H9 (cell line): Measurements from ENCODE around the gene ZP1. TPM values are rescaled to one million over a fixed set of nuclear protein-coding genes. Genes with fewer than 3 reads are reported as not detected.

ENCODE experiments used
- DNase-seq: peaks from one replicate; pipeline ENCODE4 v3.0.0-alpha.2; 2017
- H2AFZ ChIP-seq: one replicate; pipeline ENCODE4 v1.6.1; 2013; ENCODE audit warnings: mild to moderate bottlenecking, low read length, control low read depth, moderate library complexity
- H2AK5ac ChIP-seq: 2 replicates; pipeline ENCODE4 v1.6.1; 2013; ENCODE audit warnings: low read length, control low read depth, mixed read lengths; ENCODE audit not compliant: insufficient read length
- H2BK120ac ChIP-seq: one replicate; pipeline ENCODE4 v1.6.1; 2013; ENCODE audit warnings: low read depth, mild to moderate bottlenecking, low read length, control low read depth, inconsistent platforms; ENCODE audit not compliant: poor library complexity, severe bottlenecking
- H2BK12ac ChIP-seq: 2 replicates; pipeline ENCODE4 v1.6.1; 2013; ENCODE audit warnings: low read length, control low read depth, mixed read lengths, low read depth; ENCODE audit not compliant: insufficient read length
- H2BK15ac ChIP-seq: 2 replicates; pipeline ENCODE4 v1.6.1; 2013; ENCODE audit warnings: low read depth, low read length, control low read depth
- H2BK20ac ChIP-seq: one replicate; pipeline ENCODE4 v1.6.1; 2013; ENCODE audit warnings: low read depth, mild to moderate bottlenecking, low read length, control low read depth, inconsistent platforms; ENCODE audit not compliant: poor library complexity, severe bottlenecking
- H2BK5ac ChIP-seq: 2 replicates; pipeline ENCODE4 v1.6.1; 2013; ENCODE audit warnings: low read length, control low read depth, mixed read lengths; ENCODE audit not compliant: insufficient read length
- H3K14ac ChIP-seq: 2 replicates; pipeline ENCODE4 v1.6.1; 2013; ENCODE audit warnings: low read length, control low read depth; ENCODE audit not compliant: insufficient read depth
- H3K18ac ChIP-seq: 2 replicates; pipeline ENCODE4 v1.6.1; 2013; ENCODE audit warnings: low read depth, mild to moderate bottlenecking, mixed read lengths, low read length, control low read depth; ENCODE audit not compliant: insufficient read length
- H3K23ac ChIP-seq: 2 replicates; pipeline ENCODE4 v1.6.1; 2013; ENCODE audit warnings: low read length, control low read depth, mixed read lengths, low read depth; ENCODE audit not compliant: insufficient read length
- H3K23me2 ChIP-seq: 2 replicates; pipeline ENCODE4 v1.6.1; 2013; ENCODE audit warnings: low read depth, mild to moderate bottlenecking, mixed read lengths, low read length, control low read depth; ENCODE audit not compliant: insufficient read length, poor library complexity, severe bottlenecking
- H3K27ac ChIP-seq: 2 replicates; pipeline ENCODE4 v1.5.1; 2013; ENCODE audit warnings: low read length, control low read depth, mixed read lengths, low read depth; ENCODE audit not compliant: insufficient read length
- H3K27me3 ChIP-seq: 2 replicates; pipeline ENCODE4 v1.6.1; 2013; ENCODE audit warnings: low read length, control low read depth, inconsistent platforms; ENCODE audit not compliant: insufficient read depth
- H3K4ac ChIP-seq: 2 replicates; pipeline ENCODE4 v1.6.1; 2013; ENCODE audit warnings: low read depth, mild to moderate bottlenecking, control low read depth, inconsistent platforms, low read length, moderate library complexity
- H3K4me1 ChIP-seq: 2 replicates; pipeline ENCODE4 v1.6.1; 2013; ENCODE audit warnings: low read length, control low read depth, inconsistent platforms; ENCODE audit not compliant: insufficient read depth
- H3K4me2 ChIP-seq: 2 replicates; pipeline ENCODE4 v1.6.1; 2013; ENCODE audit warnings: low read length, control low read depth, mixed read lengths; ENCODE audit not compliant: insufficient read length, insufficient read depth
- H3K56ac ChIP-seq: 2 replicates; pipeline ENCODE4 v1.6.1; 2013; ENCODE audit warnings: low read depth, mild to moderate bottlenecking, mixed read lengths, low read length, control low read depth; ENCODE audit not compliant: insufficient read length
- H3K79me1 ChIP-seq: 2 replicates; pipeline ENCODE4 v1.6.1; 2013; ENCODE audit warnings: low read depth, mild to moderate bottlenecking, moderate library complexity, low read length, control low read depth, inconsistent platforms; ENCODE audit not compliant: insufficient read depth, poor library complexity, severe bottlenecking
- H3K79me2 ChIP-seq: 2 replicates; pipeline ENCODE4 v1.6.1; 2013; ENCODE audit warnings: low read length, control low read depth, inconsistent platforms; ENCODE audit not compliant: insufficient read depth
- H3K9ac ChIP-seq: 2 replicates; pipeline ENCODE4 v1.6.1; 2013; ENCODE audit warnings: low read length, control low read depth, mixed read lengths; ENCODE audit not compliant: insufficient read length; ENCODE audit errors: extremely low read depth
- H3K9me3 ChIP-seq: one replicate; pipeline ENCODE4 v1.6.1; 2013; ENCODE audit warnings: low read depth, low read length, inconsistent platforms; ENCODE audit not compliant: control insufficient read depth
- H3T11ph ChIP-seq: one replicate; pipeline ENCODE4 v1.6.1; 2013; ENCODE audit warnings: mild to moderate bottlenecking, low read length, control low read depth, inconsistent platforms
- H4K20me1 ChIP-seq: one replicate; pipeline ENCODE4 v1.6.1; 2013; ENCODE audit not compliant: control insufficient read depth, insufficient read length, insufficient read depth
- H4K5ac ChIP-seq: 2 replicates; pipeline ENCODE4 v1.6.1; 2013; ENCODE audit warnings: low read depth, mild to moderate bottlenecking, mixed read lengths, low read length, control low read depth; ENCODE audit not compliant: insufficient read length
- H4K8ac ChIP-seq: replicated peaks from 2 replicates; pipeline ENCODE4 v1.6.1; 2013; ENCODE audit warnings: low read length, control low read depth, mixed read lengths, low read depth; ENCODE audit not compliant: insufficient read length
- H4K91ac ChIP-seq: 2 replicates; pipeline ENCODE4 v1.6.1; 2013; ENCODE audit warnings: low read depth, mild to moderate bottlenecking, moderate library complexity, mixed read lengths, low read length, control low read depth; ENCODE audit not compliant: insufficient read length
- H3K27ac Mint-ChIP-seq, 3 experiments: 2 replicates in 2 of 3; 3 replicates in 1 of 3; pipeline ENCODE4 v1.8.0; 2020 to 2021; ENCODE audit warnings: mixed read lengths in 3 of 3, mild to moderate bottlenecking in 1 of 3, moderate library complexity in 1 of 3
- H3K27me3 Mint-ChIP-seq: 2 replicates; pipeline ENCODE4 v1.8.0; 2021; ENCODE audit warnings: low read depth, mild to moderate bottlenecking, moderate library complexity, mixed read lengths
- H3K36me3 Mint-ChIP-seq, 3 experiments: 2 replicates in 2 of 3; 3 replicates in 1 of 3; pipeline ENCODE4 v1.8.0; 2020 to 2021; ENCODE audit warnings: low read depth in 3 of 3, mixed read lengths in 3 of 3; ENCODE audit not compliant: insufficient read depth in 1 of 3
- H3K4me1 Mint-ChIP-seq, 2 experiments: 2 replicates each; pipeline ENCODE4 v1.8.0; 2020; ENCODE audit warnings: mixed read lengths in 2 of 2
- H3K4me3 Mint-ChIP-seq, 2 experiments: 2 replicates in 1 of 2; 3 replicates in 1 of 2; pipeline ENCODE4 v1.8.0; 2020 to 2021; ENCODE audit warnings: mild to moderate bottlenecking in 2 of 2, mixed read lengths in 2 of 2, moderate library complexity in 1 of 2
- H3K9me3 Mint-ChIP-seq, 2 experiments: 2 replicates in 1 of 2; 3 replicates in 1 of 2; pipeline ENCODE4 v1.8.0; 2020; ENCODE audit warnings: mild to moderate bottlenecking in 2 of 2, mixed read lengths in 2 of 2, moderate library complexity in 1 of 2
- WGBS: extraction: QIAGEN DNeasy Blood & Tissue Kit; methylation state at CpG from one replicate; pipeline ENCODE4 v1.1.7; 2013; ENCODE audit warnings: missing lambda C conversion rate, low lambda C conversion rate, mixed read lengths; ENCODE audit not compliant: insufficient read length; ENCODE audit errors: extremely low coverage; 5-methylcytosine and 5-hydroxymethylcytosine counted together
- total RNA-seq: library from RNA; stranded (reverse); gene quantifications from 2 replicates; pipeline ENCODE4 v1.2.1, GENCODE V29; 2021
- TF ChIP-seq, protein P1 (sequence below): fragments of 200-600 bp; sonication (generic); conservative IDR thresholded peaks from 3 replicates; pipeline ENCODE4 v1.8.0; 2021; ENCODE audit warnings: antibody characterized with exemption, mild to moderate bottlenecking

ZP1 gene
- total RNA-seq, 1 experiment from 2014 or later, result not detected

GRCh38 chr11:60891103-60891741 lies 23.9 kb downstream of the ZP1 start:
- no peak overlapping the region for H3K4ac ChIP-seq
- H3K27me3 ChIP-seq, result no peaks in the 10 kb centered on the region
- H3K9me3 Mint-ChIP-seq, result no peaks in the 10 kb centered on the region

More at GRCh38 chr11:60891103-60891741, 23.9 kb downstream of the ZP1 start:
- TF ChIP-seq, protein P1, sequence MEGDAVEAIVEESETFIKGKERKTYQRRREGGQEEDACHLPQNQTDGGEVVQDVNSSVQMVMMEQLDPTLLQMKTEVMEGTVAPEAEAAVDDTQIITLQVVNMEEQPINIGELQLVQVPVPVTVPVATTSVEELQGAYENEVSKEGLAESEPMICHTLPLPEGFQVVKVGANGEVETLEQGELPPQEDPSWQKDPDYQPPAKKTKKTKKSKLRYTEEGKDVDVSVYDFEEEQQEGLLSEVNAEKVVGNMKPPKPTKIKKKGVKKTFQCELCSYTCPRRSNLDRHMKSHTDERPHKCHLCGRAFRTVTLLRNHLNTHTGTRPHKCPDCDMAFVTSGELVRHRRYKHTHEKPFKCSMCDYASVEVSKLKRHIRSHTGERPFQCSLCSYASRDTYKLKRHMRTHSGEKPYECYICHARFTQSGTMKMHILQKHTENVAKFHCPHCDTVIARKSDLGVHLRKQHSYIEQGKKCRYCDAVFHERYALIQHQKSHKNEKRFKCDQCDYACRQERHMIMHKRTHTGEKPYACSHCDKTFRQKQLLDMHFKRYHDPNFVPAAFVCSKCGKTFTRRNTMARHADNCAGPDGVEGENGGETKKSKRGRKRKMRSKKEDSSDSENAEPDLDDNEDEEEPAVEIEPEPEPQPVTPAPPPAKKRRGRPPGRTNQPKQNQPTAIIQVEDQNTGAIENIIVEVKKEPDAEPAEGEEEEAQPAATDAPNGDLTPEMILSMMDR, result no peak
- Histone ChIP-seq H4K5ac (no peak overlapping the region), H3K23me2 (no peaks in the 10 kb centered on the region), H2BK15ac (no peak overlapping the region), H2BK12ac (no peak overlapping the region), H2BK20ac (no peak overlapping the region), H3K18ac (no peak overlapping the region), H3K14ac (no peak overlapping the region), H3K9ac (no peak overlapping the region), H3K4me1 (no peaks in the 10 kb centered on the region), H3K79me1 (no peaks in the 10 kb centered on the region), H2BK120ac (no peak overlapping the region), H2AFZ (no peak overlapping the region), H2BK5ac (no peak overlapping the region), H2AK5ac (no peak overlapping the region), H3K4me2 (no peak overlapping the region), H3T11ph (no peak overlapping the region), H3K56ac (no peak overlapping the region), H4K8ac (no peak overlapping the region), H3K23ac (no peak overlapping the region), H3K27ac (no peak overlapping the region), H3K9me3 (no peaks in the 10 kb centered on the region), H3K79me2 (no peaks in the 10 kb centered on the region), H4K20me1 (no peaks in the 10 kb centered on the region), H4K91ac (no peak overlapping the region)
- WGBS, result no CpG with 5 or more reads among the region's 7 CpGs
- Mint-ChIP-seq H3K27ac (peak overlapping the region in 1 of 3 experiments; percentile 73; a peak in 1 of 7 replicates), H3K27me3 (no peaks in the 10 kb centered on the region), H3K4me1 (no peaks in the 10 kb centered on the region), H3K36me3 (peaks cover 16 to 63% (median 19%) of the 10 kb centered on the region in 3 experiments; a peak in 6 of 7 replicates), H3K4me3 (no peak overlapping the region)
- DNase-seq, result no peak
